Right atrium auricular region (tissue), 2 donors: ENCODE results near the gene ERO1A. TPM values are rescaled to one million over a fixed set of nuclear protein-coding genes. Genes with fewer than 3 reads are reported as not detected.

Experiments used
- DNase-seq: peaks from one replicate; pipeline ENCODE4 v3.0.0-alpha.2; 2019; ENCODE audit warnings: low spot score
- H3K27ac ChIP-seq, 2 donors: fragments of 200-600 bp; sonication (generic); 1 replicate in 1 of 2; 2 replicates in 1 of 2; pipeline ENCODE4 v1.5.1; 2016 to 2019
- H3K27me3 ChIP-seq, 2 donors: fragments of 200-600 bp; sonication (generic); one replicate each; pipeline versions ENCODE4 v1.5.1 to v1.6.0; 2017 to 2019
- H3K36me3 ChIP-seq: fragments of 200-600 bp; sonication (generic); one replicate; pipeline ENCODE4 v1.5.1; 2016
- H3K4me1 ChIP-seq, 2 donors: fragments of 200-600 bp; sonication (generic); one replicate each; pipeline versions ENCODE4 v1.5.1 to v1.6.0; 2017 to 2019
- H3K4me3 ChIP-seq, 2 donors: fragments of 200-600 bp; sonication (generic); 1 replicate in 1 of 2; 2 replicates in 1 of 2; pipeline ENCODE4 v1.5.1; 2017 to 2019; ENCODE audit warnings: mild to moderate bottlenecking in 1 of 2, moderate library complexity in 1 of 2
- H3K9me3 ChIP-seq, 2 donors: fragments of 200-600 bp; sonication (generic); one replicate each; pipeline ENCODE4 v1.5.1; 2019
- CTCF ChIP-seq, 2 donors: fragments of 200-600 bp; sonication (generic); IDR thresholded peaks; one replicate each; pipeline ENCODE4 v1.5.1; 2019; ENCODE audit warnings: antibody characterized with exemption in 2 of 2
- total RNA-seq, 2 donors: library from RNA; depleted of rRNA; stranded (reverse); fragments of >200 nt; gene quantifications; one replicate each; pipeline ENCODE4 v1.1.0, GENCODE V29; 2016

Gene ERO1A
- total RNA-seq, 2 donors from 2014 or later: 11.3 to 12.2 TPM

- no peak overlapping the region for H3K27ac ChIP-seq
- no peaks in the 10 kb centered on the region for H3K36me3 ChIP-seq
- no peak for DNase-seq
- no peaks in the 10 kb centered on the region for H3K9me3 ChIP-seq
- TF ChIP-seq CTCF (IDR thresholded peaks at IDR 0.05): no peak
- H3K27me3 ChIP-seq: no peaks in the 10 kb centered on the region
- H3K4me3 ChIP-seq: no peak overlapping the region
- no peaks in the 10 kb centered on the region for H3K4me1 ChIP-seq
These were observed 35.0 kb downstream of the ERO1A start for GRCh38 chr14:52660325-52660724.

GRCh38 chr14:52656905-52657304 is 38.5 kb downstream of the ERO1A start:
- TF ChIP-seq CTCF (IDR thresholded peaks at IDR 0.05): no peak
- no peak for DNase-seq
- Histone ChIP-seq H3K9me3 (no peaks in the 10 kb centered on the region), H3K4me3 (no peak overlapping the region), H3K4me1 (no peaks in the 10 kb centered on the region), H3K36me3 (peaks cover 17% of the 10 kb centered on the region), H3K27me3 (no peaks in the 10 kb centered on the region), H3K27ac (no peak overlapping the region)

- no peak overlapping the region for H3K4me3 ChIP-seq
- TF ChIP-seq CTCF (IDR thresholded peaks at IDR 0.05): no peak
- H3K27ac ChIP-seq: no peak overlapping the region
- H3K4me1 ChIP-seq: no peaks in the 10 kb centered on the region
- DNase-seq: no peak
- H3K36me3 ChIP-seq: peaks cover 26% of the 10 kb centered on the region
- no peaks in the 10 kb centered on the region for H3K9me3 ChIP-seq
- no peaks in the 10 kb centered on the region for H3K27me3 ChIP-seq
These were observed 44.6 kb downstream of the ERO1A start for GRCh38 chr14:52650774-52651173.

- H3K27me3 ChIP-seq: no peaks in the 10 kb centered on the region
- H3K4me3 ChIP-seq: no peak overlapping the region
- H3K36me3 ChIP-seq: peaks cover 34% of the 10 kb centered on the region
- TF ChIP-seq CTCF (IDR thresholded peaks at IDR 0.05): no peak
- no peak overlapping the region for H3K27ac ChIP-seq
- no peaks in the 10 kb centered on the region for H3K4me1 ChIP-seq
- H3K9me3 ChIP-seq: no peaks in the 10 kb centered on the region
- no peak for DNase-seq
These were observed 45.8 kb downstream of the ERO1A start for GRCh38 chr14:52649511-52649910.

GRCh38 chr14:52641745-52642144 is 53.6 kb downstream of the ERO1A start:
- no peak overlapping the region for H3K27ac ChIP-seq

More at GRCh38 chr14:52641745-52642144, 53.6 kb downstream of the ERO1A start:
- no peak for DNase-seq
- no peaks in the 10 kb centered on the region for H3K9me3 ChIP-seq
- no peak overlapping the region for H3K4me3 ChIP-seq
- no peaks in the 10 kb centered on the region for H3K27me3 ChIP-seq
- H3K36me3 ChIP-seq: peaks cover 18% of the 10 kb centered on the region
- TF ChIP-seq CTCF (IDR thresholded peaks at IDR 0.05): no peak
- H3K4me1 ChIP-seq: no peaks in the 10 kb centered on the region
